ENCODE measurements around the gene CCDC181. TPM values are rescaled to one million over a fixed set of nuclear protein-coding genes. Genes with fewer than 3 reads are reported as not detected.
A peak's percentile ranks its signal among the peaks of the same experiment; 100 is the strongest.

CCDC181 gene
- total RNA-seq, 5 donors from 2014 or later (not counting 1 experiment from before 2014, with no cell fraction given), result not detected

GRCh38 chr1:169367096-169367685 lies 60.1 kb downstream of the CCDC181 start:
- Histone ChIP-seq H3K4me1 (ENCODE audit: control insufficient read depth in 1 of 2, extremely low read depth in 1 of 2, insufficient read depth in 2 of 2, low read length in 2 of 2) (peaks cover 4 to 31% of the 10 kb centered on the region in 2 experiments), H3K4me3 (ENCODE audit: control insufficient read depth in 1 of 2, extremely low read depth in 1 of 2, low read length in 1 of 2) (peak overlapping the region; percentile 69 to 77), H3K27me3 (replicated peaks in 1 of 2; ENCODE audit: control insufficient read depth in 2 of 2, extremely low read depth in 1 of 2, insufficient read depth in 2 of 2, low read length in 1 of 2) (no peaks in the 10 kb centered on the region), H3K27ac (ENCODE audit: low read length) (peak overlapping the region; percentile 84), H3K36me3 (ENCODE audit: control insufficient read depth in 2 of 2, extremely low read depth in 1 of 2, insufficient read depth in 1 of 2, low read length in 1 of 2) (peaks cover 0 to 7% of the 10 kb centered on the region in 2 donors), H3K9me3 (peaks cover 2% of the 10 kb centered on the region)
- Mint-ChIP-seq H3K36me3 (peaks cover 20% of the 10 kb centered on the region), H3K9me3 (peaks cover 0 to 6% (median 5%) of the 10 kb centered on the region in 3 donors), H3K27me3 (no peaks in the 10 kb centered on the region), H3K4me1 (peaks cover 21 to 46% (median 41%) of the 10 kb centered on the region in 3 donors), H3K27ac (no peak overlapping the region), H3K4me3 (no peak overlapping the region)
- 0% methylated on average over 1 of the region's 15 CpGs for WGBS (ENCODE audit: insufficient coverage)
- DNase-seq (peak in 1 of 35 experiments; percentile 7), ATAC-seq (replicated peaks in 1 of 4) (no peak)
- CTCF ChIA-PET, result interaction anchor here (0.6 to 3.0 kb wide), 7 partner anchors 18 to 1024 kb away, joined by 3 to 31 read pairs (median 3); partner anchors contain the start of gene METTL18 (in 1 of the 2)
- POLR2A ChIA-PET, result interaction anchor here in 1 of 2 donors (0.6 to 1.1 kb wide), 2 partner anchors 527 to 1024 kb away, joined by 3 to 4 read pairs; partner anchors contain the start of gene SCYL3

GRCh38 chr1:169364948-169365347 lies 62.3 kb downstream of the CCDC181 start:
- peaks cover 6% of the 10 kb centered on the region for H3K36me3 Mint-ChIP-seq
- 88% methylated on average over 2 of the region's 2 CpGs for WGBS (ENCODE audit: insufficient coverage)

GRCh38 chr1:169363046-169363730 lies 64.1 kb downstream of the CCDC181 start:
- peaks cover 2% of the 10 kb centered on the region for H3K9me3 ChIP-seq
- H3K9me3 Mint-ChIP-seq, result peaks cover 0 to 6% (median 5%) of the 10 kb centered on the region in 3 donors
- peaks cover 4 to 5% of the 10 kb centered on the region in 2 experiments for H3K4me1 ChIP-seq (ENCODE audit: control insufficient read depth in 1 of 2, extremely low read depth in 1 of 2, insufficient read depth in 2 of 2, low read length in 2 of 2)
- ChIA-PET CTCF (interaction anchor here (0.7 to 1.4 kb wide), 2 partner anchors 15 to 1865 kb away, joined by 3 to 5 read pairs; no protein-coding TSS in a partner anchor), POLR2A (interaction anchor here in 1 of 2 donors (0.7 kb wide), 1 partner anchor 12 kb away, joined by 6 read pairs; no protein-coding TSS in a partner anchor)
- peak overlapping the region; percentile 71 to 76 for H3K27ac Mint-ChIP-seq
- no peaks in the 10 kb centered on the region for H3K27me3 Mint-ChIP-seq
- no peak overlapping the region for H3K27ac ChIP-seq (ENCODE audit: low read length)
- H3K36me3 Mint-ChIP-seq, result peaks cover 3% of the 10 kb centered on the region
- no peaks in the 10 kb centered on the region for H3K27me3 ChIP-seq (replicated peaks in 1 of 2; ENCODE audit: control insufficient read depth in 2 of 2, extremely low read depth in 1 of 2, insufficient read depth in 2 of 2, low read length in 1 of 2)
- peaks cover 19 to 26% (median 23%) of the 10 kb centered on the region in 3 donors for H3K4me1 Mint-ChIP-seq
- DNase-seq (peak in 2 of 35 experiments; percentile 1 to 34), ATAC-seq (replicated peaks in 1 of 4) (no peak)
- no peak overlapping the region for H3K4me3 ChIP-seq (ENCODE audit: control insufficient read depth in 1 of 2, extremely low read depth in 1 of 2, low read length in 1 of 2)
- H3K36me3 ChIP-seq (ENCODE audit: control insufficient read depth in 2 of 2, extremely low read depth in 1 of 2, insufficient read depth in 1 of 2, low read length in 1 of 2), result peaks cover 0 to 3% of the 10 kb centered on the region in 2 donors
- no peak overlapping the region for H3K4me3 Mint-ChIP-seq
- 27% methylated on average over 2 of the region's 5 CpGs for WGBS (ENCODE audit: insufficient coverage)

More at GRCh38 chr1:169364948-169365347, 62.3 kb downstream of the CCDC181 start:
- Histone ChIP-seq H3K4me3 (ENCODE audit: control insufficient read depth in 1 of 2, extremely low read depth in 1 of 2, low read length in 1 of 2) (no peak overlapping the region), H3K36me3 (ENCODE audit: control insufficient read depth in 2 of 2, extremely low read depth in 1 of 2, insufficient read depth in 1 of 2, low read length in 1 of 2) (peaks cover 0 to 3% of the 10 kb centered on the region in 2 donors), H3K9me3 (peaks cover 2% of the 10 kb centered on the region), H3K27me3 (replicated peaks in 1 of 2; ENCODE audit: control insufficient read depth in 2 of 2, extremely low read depth in 1 of 2, insufficient read depth in 2 of 2, low read length in 1 of 2) (no peaks in the 10 kb centered on the region), H3K27ac (ENCODE audit: low read length) (no peak overlapping the region), H3K4me1 (ENCODE audit: control insufficient read depth in 1 of 2, extremely low read depth in 1 of 2, insufficient read depth in 2 of 2, low read length in 2 of 2) (peaks cover 4 to 17% of the 10 kb centered on the region in 2 experiments)
- ChIA-PET POLR2A (no interaction called here), CTCF (interaction anchor here in 1 of 2 donors (0.7 to 1.0 kb wide), 2 partner anchors 26 to 924 kb away, joined by 3 read pairs; no protein-coding TSS in a partner anchor)
- H3K9me3 Mint-ChIP-seq, result peaks cover 0 to 6% (median 5%) of the 10 kb centered on the region in 3 donors
- H3K27ac Mint-ChIP-seq, result no peak overlapping the region
- H3K27me3 Mint-ChIP-seq, result no peaks in the 10 kb centered on the region
- peaks cover 19 to 34% (median 32%) of the 10 kb centered on the region in 3 donors for H3K4me1 Mint-ChIP-seq
- no peak overlapping the region for H3K4me3 Mint-ChIP-seq
- DNase-seq, result no peak
- no peak for ATAC-seq (replicated peaks in 1 of 4)

GRCh38 chr1:169361281-169361680 lies 66.0 kb downstream of the CCDC181 start:
- Histone ChIP-seq H3K36me3 (ENCODE audit: control insufficient read depth in 2 of 2, extremely low read depth in 1 of 2, insufficient read depth in 1 of 2, low read length in 1 of 2) (peaks cover 0 to 3% of the 10 kb centered on the region in 2 donors), H3K4me1 (ENCODE audit: control insufficient read depth in 1 of 2, extremely low read depth in 1 of 2, insufficient read depth in 2 of 2, low read length in 2 of 2) (no peaks in the 10 kb centered on the region), H3K27ac (ENCODE audit: low read length) (no peak overlapping the region), H3K9me3 (peaks cover 2% of the 10 kb centered on the region), H3K27me3 (replicated peaks in 1 of 2; ENCODE audit: control insufficient read depth in 2 of 2, extremely low read depth in 1 of 2, insufficient read depth in 2 of 2, low read length in 1 of 2) (no peaks in the 10 kb centered on the region), H3K4me3 (ENCODE audit: control insufficient read depth in 1 of 2, extremely low read depth in 1 of 2, low read length in 1 of 2) (no peak overlapping the region)
- H3K27me3 Mint-ChIP-seq, result no peaks in the 10 kb centered on the region
- ChIA-PET CTCF (interaction anchor here in 1 of 2 donors (2.7 kb wide), 1 partner anchor 12 kb away, joined by 22 read pairs; no protein-coding TSS in a partner anchor), POLR2A (no interaction called here)
- ATAC-seq (replicated peaks in 1 of 4) (no peak), DNase-seq (no peak)
- H3K27ac Mint-ChIP-seq, result no peak overlapping the region
- H3K4me1 Mint-ChIP-seq, result peaks cover 19 to 26% (median 23%) of the 10 kb centered on the region in 3 donors
- no peak overlapping the region for H3K4me3 Mint-ChIP-seq
- H3K36me3 Mint-ChIP-seq, result peaks cover 3% of the 10 kb centered on the region
- WGBS (ENCODE audit: insufficient coverage), result 100% methylated on average over 2 of the region's 7 CpGs
- H3K9me3 Mint-ChIP-seq, result peaks cover 0 to 6% (median 5%) of the 10 kb centered on the region in 3 donors

DNA sequence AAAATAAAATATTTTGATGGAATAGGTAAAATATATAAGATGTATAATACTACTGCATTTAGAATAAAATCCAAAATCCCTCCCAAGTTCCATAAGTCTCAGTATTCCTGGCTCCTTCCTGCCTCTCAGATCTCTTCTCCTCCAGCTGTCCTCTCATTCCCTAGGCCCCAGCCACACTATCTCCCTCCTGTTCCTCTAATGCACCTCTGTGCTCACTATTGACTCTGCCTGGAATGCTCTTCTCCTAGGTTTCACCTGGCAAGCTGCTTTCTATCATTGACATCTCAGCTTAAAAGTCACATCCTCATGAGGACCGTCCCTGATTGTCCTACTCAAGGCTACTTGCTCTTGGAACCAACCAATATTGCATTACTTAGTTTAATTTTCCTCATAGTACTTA lies 66.9 kb downstream of the CCDC181 start:
- no peak for DNase-seq
- ChIA-PET CTCF (interaction anchor here (0.5 to 2.7 kb wide), 4 partner anchors 11 to 1018 kb away, joined by 3 to 22 read pairs (median 4); no protein-coding TSS in a partner anchor), POLR2A (no interaction called here)
- Histone ChIP-seq H3K4me3 (ENCODE audit: control insufficient read depth in 1 of 2, extremely low read depth in 1 of 2, low read length in 1 of 2) (no peak overlapping the region), H3K36me3 (ENCODE audit: control insufficient read depth in 2 of 2, extremely low read depth in 1 of 2, insufficient read depth in 1 of 2, low read length in 1 of 2) (peaks cover 0 to 3% of the 10 kb centered on the region in 2 donors), H3K27me3 (replicated peaks in 1 of 2; ENCODE audit: control insufficient read depth in 2 of 2, extremely low read depth in 1 of 2, insufficient read depth in 2 of 2, low read length in 1 of 2) (no peaks in the 10 kb centered on the region), H3K4me1 (ENCODE audit: control insufficient read depth in 1 of 2, extremely low read depth in 1 of 2, insufficient read depth in 2 of 2, low read length in 2 of 2) (no peaks in the 10 kb centered on the region), H3K9me3 (peaks cover 2% of the 10 kb centered on the region), H3K27ac (ENCODE audit: low read length) (no peak overlapping the region)
- H3K27ac Mint-ChIP-seq, result no peak overlapping the region
- peaks cover 0 to 6% (median 5%) of the 10 kb centered on the region in 3 donors for H3K9me3 Mint-ChIP-seq
- H3K4me3 Mint-ChIP-seq, result no peak overlapping the region
- peaks cover 3% of the 10 kb centered on the region for H3K36me3 Mint-ChIP-seq
- WGBS (ENCODE audit: insufficient coverage), result 83% methylated on average over 1 of the region's 1 CpG
- no peak for ATAC-seq (replicated peaks in 1 of 4)
- peaks cover 19 to 26% (median 23%) of the 10 kb centered on the region in 3 donors for H3K4me1 Mint-ChIP-seq
- H3K27me3 Mint-ChIP-seq, result no peaks in the 10 kb centered on the region

All from T-cell (primary cell).